Right lobe of liver (tissue), 6 donors: Measurements from ENCODE around the gene RDH13. TPM values are rescaled to one million over a fixed set of nuclear protein-coding genes. Genes with fewer than 3 reads are reported as not detected.

Source experiments
- ATAC-seq, 4 donors: fragments of 200-7000 bp; cut with Tn5 transposase; one replicate each; pipeline ENCODE4 v1.9.1; 2020; ENCODE audit warnings: mild to moderate bottlenecking in 4 of 4, moderate library complexity in 4 of 4
- DNase-seq, 3 donors: peaks; one replicate each; pipeline ENCODE4 v3.0.0-alpha.2; 2020
- H3K27ac ChIP-seq, 3 donors: fragments of 200-600 bp; one replicate each; pipeline ENCODE4 v1.8.0; 2022
- H3K27me3 ChIP-seq, 2 donors: fragments of 200-600 bp; one replicate each; pipeline ENCODE4 v1.8.0; 2022
- H3K36me3 ChIP-seq, 4 donors: fragments of 200-600 bp; sonication (generic) in 1 of 4; one replicate each; pipeline versions ENCODE4 v1.5.1 to v1.8.0; 2017 to 2022; ENCODE audit warnings: control low read depth in 1 of 4
- H3K4me1 ChIP-seq, 4 donors: fragments of 200-600 bp; sonication (generic) in 1 of 4; one replicate each; pipeline versions ENCODE4 v1.5.1 to v1.8.0; 2017 to 2022; ENCODE audit warnings: control low read depth in 1 of 4
- H3K4me3 ChIP-seq, 3 donors: fragments of 200-600 bp; one replicate each; pipeline ENCODE4 v1.8.0; 2022
- H3K9me3 ChIP-seq, 4 donors: fragments of 200-600 bp; sonication (generic) in 1 of 4; one replicate each; pipeline versions ENCODE4 v1.5.1 to v1.8.0; 2017 to 2022; ENCODE audit warnings: control low read depth in 1 of 4
- POLR2A ChIP-seq: fragments of 450-650 bp; IDR thresholded peaks from one replicate; pipeline ENCODE4 v1.6.1; 2017; ENCODE audit warnings: antibody characterized with exemption, mild to moderate bottlenecking
- WGBS: methylation state at CpG from one replicate; pipeline ENCODE4 v1.1.6; 2018; ENCODE audit warnings: low coverage, low lambda C conversion rate; ENCODE audit not compliant: insufficient coverage; ENCODE audit errors: missing lambda C conversion rate; 5-methylcytosine and 5-hydroxymethylcytosine counted together
- intact Hi-C, 2 donors: fragments of 100-400 bp; cut with DNase I; formaldehyde crosslinking; loops; one replicate each; pipeline versions ENCODE4 v1.11.2 to v1.14.1; 2022
- total RNA-seq, 6 experiments: library from RNA; depleted of rRNA in 2 of 6; stranded (reverse); fragments of >200 nt in 2 of 6; fragmentation: NEBNext Ultra II Directional in 3 of 6; extraction: Animal tissue kit (Norgen Biotek cat#: 25700) in 3 of 6; gene quantifications; one replicate each; pipeline versions ENCODE4 v1.1.0 to v1.2.4, GENCODE V29; 2016 to 2023
- TF ChIP-seq, protein P1 (sequence below), 4 donors: fragments of 200-600 bp in 3 of 4; fragments of 450-650 bp in 1 of 4; IDR thresholded peaks; one replicate each; pipeline versions ENCODE4 v1.5.1 to v1.8.0; 2016 to 2022; ENCODE audit warnings: antibody characterized with exemption in 4 of 4, mild to moderate bottlenecking in 2 of 4
- donor health status: DM: no; HTN: yes; CAD: no.
- donor health status: DM: no; HTN: no; CAD: no.
- donor health status: DM: no; HTN: no; CAD: no.
- donor health status: DM: no; HTN: yes; CAD: no.
- donor health status: DM: no; HTN: yes; CAD: no.

Gene RDH13
- total RNA-seq, 6 experiments from 2014 or later = 7.7 to 16.8 (median 12.1) TPM

- no peak for DNase-seq
- Histone ChIP-seq H3K36me3 (peaks cover 6 to 48% (median 25%) of the 10 kb centered on the region in 4 donors), H3K4me1 (no peaks in the 10 kb centered on the region), H3K9me3 (no peaks in the 10 kb centered on the region), H3K27me3 (no peaks in the 10 kb centered on the region), H3K27ac (no peak overlapping the region), H3K4me3 (no peak overlapping the region)
- intact Hi-C loops = no loop called here
- WGBS = 96% methylated on average over 9 of the region's 30 CpGs
- no peak for TF ChIP-seq POLR2A
- TF ChIP-seq, protein P1, sequence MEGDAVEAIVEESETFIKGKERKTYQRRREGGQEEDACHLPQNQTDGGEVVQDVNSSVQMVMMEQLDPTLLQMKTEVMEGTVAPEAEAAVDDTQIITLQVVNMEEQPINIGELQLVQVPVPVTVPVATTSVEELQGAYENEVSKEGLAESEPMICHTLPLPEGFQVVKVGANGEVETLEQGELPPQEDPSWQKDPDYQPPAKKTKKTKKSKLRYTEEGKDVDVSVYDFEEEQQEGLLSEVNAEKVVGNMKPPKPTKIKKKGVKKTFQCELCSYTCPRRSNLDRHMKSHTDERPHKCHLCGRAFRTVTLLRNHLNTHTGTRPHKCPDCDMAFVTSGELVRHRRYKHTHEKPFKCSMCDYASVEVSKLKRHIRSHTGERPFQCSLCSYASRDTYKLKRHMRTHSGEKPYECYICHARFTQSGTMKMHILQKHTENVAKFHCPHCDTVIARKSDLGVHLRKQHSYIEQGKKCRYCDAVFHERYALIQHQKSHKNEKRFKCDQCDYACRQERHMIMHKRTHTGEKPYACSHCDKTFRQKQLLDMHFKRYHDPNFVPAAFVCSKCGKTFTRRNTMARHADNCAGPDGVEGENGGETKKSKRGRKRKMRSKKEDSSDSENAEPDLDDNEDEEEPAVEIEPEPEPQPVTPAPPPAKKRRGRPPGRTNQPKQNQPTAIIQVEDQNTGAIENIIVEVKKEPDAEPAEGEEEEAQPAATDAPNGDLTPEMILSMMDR (IDR thresholded peaks at IDR 0.05) = no peak
- ATAC-seq = no peak
Observed at GRCh38 chr19:55044771-55045716, 17.9 kb downstream of the RDH13 start.

DNA sequence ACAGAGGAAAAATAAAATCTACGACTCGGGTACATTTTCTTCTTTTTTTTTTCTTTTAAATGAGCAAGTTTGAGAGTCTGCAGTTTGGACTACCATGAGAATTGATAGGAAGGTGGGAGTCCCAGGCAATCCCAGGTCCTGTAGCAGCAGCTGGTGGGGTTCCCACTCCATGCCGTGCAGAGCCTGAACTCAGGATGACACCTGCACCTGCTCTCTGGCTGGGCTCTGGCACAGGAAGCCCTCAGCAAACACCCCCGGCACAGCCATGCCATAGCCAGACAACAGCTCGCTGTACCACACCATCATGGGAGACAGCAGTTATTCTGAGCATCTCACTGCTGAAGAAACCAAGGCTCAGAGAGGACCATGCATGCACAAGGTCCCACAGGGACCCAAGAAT lies 18.7 kb downstream of the RDH13 start:
- peaks cover 6 to 48% (median 25%) of the 10 kb centered on the region in 4 donors for H3K36me3 ChIP-seq
- intact Hi-C loops = no loop called here
- no peak overlapping the region for H3K4me3 ChIP-seq
- H3K4me1 ChIP-seq = no peaks in the 10 kb centered on the region
- 87% methylated on average over 2 of the region's 5 CpGs for WGBS
- DNase-seq (no peak), ATAC-seq (no peak)
- H3K27me3 ChIP-seq = no peaks in the 10 kb centered on the region
- TF ChIP-seq POLR2A = no peak
- TF ChIP-seq, protein P1 (IDR thresholded peaks at IDR 0.05) = no peak
- H3K27ac ChIP-seq = no peak overlapping the region
- H3K9me3 ChIP-seq = no peaks in the 10 kb centered on the region

DNA sequence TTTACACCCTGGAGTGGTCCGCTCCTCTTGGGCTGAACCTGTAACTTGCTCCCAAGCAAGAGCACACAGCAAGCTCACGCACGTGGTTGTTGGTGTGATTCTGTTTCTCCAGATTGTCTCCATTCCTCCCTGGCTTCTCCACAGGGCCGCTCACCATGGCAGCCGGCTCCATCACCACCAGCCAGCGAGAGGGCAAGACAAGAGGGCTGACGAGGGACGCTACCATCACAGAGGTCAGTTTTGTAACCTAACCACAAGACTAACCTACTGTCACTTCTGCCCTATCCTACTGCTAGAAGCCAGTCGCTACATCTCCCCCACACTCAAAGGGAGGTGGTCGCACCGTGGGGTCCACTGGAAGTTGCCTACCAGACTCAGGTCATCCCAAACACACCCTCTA lies 20.3 kb downstream of the RDH13 start:
- Histone ChIP-seq H3K36me3 (peaks cover 5 to 36% (median 20%) of the 10 kb centered on the region in 4 donors), H3K27ac (no peak overlapping the region), H3K4me1 (no peaks in the 10 kb centered on the region), H3K9me3 (no peaks in the 10 kb centered on the region), H3K27me3 (no peaks in the 10 kb centered on the region), H3K4me3 (no peak overlapping the region)
- DNase-seq (no peak), ATAC-seq (no peak)
- intact Hi-C loops = no loop called here
- TF ChIP-seq, protein P1 (IDR thresholded peaks at IDR 0.05) = no peak
- no peak for TF ChIP-seq POLR2A
- WGBS = 65% methylated on average over 4 of the region's 11 CpGs

DNA sequence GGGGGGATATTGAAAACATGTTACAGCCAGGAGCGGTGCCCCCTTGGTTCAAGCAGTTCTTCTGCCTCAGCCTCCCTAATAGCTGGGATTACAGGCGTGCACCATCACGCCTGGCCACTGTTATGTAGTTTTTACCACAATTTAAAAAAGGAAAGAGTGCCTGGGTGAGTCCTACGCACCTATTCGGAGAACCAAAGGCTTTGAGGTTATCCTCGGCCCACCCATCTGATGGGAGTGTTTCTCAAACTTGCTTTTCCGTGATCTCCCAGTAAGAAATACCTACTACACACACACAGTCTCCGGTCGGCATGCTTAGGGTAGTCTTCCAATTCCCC lies 20.6 kb downstream of the RDH13 start:
- Histone ChIP-seq H3K36me3 (peaks cover 1 to 32% (median 19%) of the 10 kb centered on the region in 4 donors), H3K27ac (no peak overlapping the region), H3K4me1 (no peaks in the 10 kb centered on the region), H3K9me3 (no peaks in the 10 kb centered on the region), H3K4me3 (no peak overlapping the region), H3K27me3 (no peaks in the 10 kb centered on the region)
- no peak for DNase-seq
- WGBS = 73% methylated on average over 5 of the region's 9 CpGs
- intact Hi-C loops = no loop called here
- no peak for TF ChIP-seq POLR2A
- TF ChIP-seq, protein P1 (IDR thresholded peaks at IDR 0.05) = no peak
- ATAC-seq = no peak
